Measurements from ENCODE around the gene IMMP2L.
A peak's percentile ranks its signal among the peaks of the same experiment; 100 is the strongest.

IMMP2L gene

GRCh38 chr7:111093496-111093895 is 468.8 kb downstream of the IMMP2L start:
- DNase-seq (ENCODE audit: low read depth), result no peak
- no peak for TF ChIP-seq CTCF (conservative IDR thresholded peaks at IDR 0.05; ENCODE audit: low read depth, low read length)
- H3K4me3 ChIP-seq (ENCODE audit: low read length), result no peak overlapping the region

DNA sequence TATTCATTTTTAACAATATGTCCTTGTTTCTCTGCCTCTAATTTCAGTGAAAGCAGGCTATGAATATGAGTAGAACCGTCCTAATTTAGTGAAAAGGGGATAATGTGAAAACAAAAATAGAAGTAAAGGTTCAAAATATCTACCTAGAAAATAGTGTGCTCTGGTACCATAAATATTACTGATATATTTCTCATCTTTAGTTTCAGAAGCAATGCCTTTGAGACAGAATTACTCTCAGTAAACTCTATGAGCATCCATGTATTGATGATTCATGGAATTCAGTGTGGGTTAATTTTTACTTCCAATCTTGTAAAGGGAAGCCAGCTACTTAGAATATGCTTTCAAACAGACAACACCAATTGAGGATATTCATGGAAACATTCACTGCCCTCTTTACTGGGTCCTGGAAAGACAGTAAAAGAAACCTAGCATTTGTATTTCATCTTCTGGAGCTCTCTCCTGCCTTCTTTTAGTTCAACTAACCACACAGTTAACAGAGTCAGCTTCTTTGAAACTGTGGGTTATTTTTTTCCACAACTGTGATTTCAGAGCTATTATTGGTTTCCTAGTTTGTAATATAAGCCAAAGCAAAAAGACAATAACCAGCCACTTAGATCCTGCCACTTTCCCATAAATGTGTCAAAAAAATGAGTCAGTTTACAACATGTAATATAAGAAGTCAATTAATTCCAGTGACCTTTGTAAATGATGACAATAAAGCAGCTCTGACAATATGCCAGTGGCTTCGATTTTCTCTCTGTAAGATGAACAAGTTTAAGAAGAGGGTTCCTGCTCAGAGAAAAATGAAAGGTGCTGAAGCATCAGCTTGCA is 469.7 kb downstream of the IMMP2L start:
- DNase-seq (ENCODE audit: low read depth), result no peak
- no peak overlapping the region for H3K4me3 ChIP-seq (ENCODE audit: low read length)
- TF ChIP-seq CTCF (conservative IDR thresholded peaks at IDR 0.05; ENCODE audit: low read depth, low read length), result no peak

- TF ChIP-seq CTCF (conservative IDR thresholded peaks at IDR 0.05; ENCODE audit: low read depth, low read length), result no peak
- no peak for DNase-seq (ENCODE audit: low read depth)
- peak overlapping the region; percentile 35 for H3K4me3 ChIP-seq (ENCODE audit: low read length)
Observed at GRCh38 chr7:111091593-111092358, 470.5 kb downstream of the IMMP2L start.

DNA sequence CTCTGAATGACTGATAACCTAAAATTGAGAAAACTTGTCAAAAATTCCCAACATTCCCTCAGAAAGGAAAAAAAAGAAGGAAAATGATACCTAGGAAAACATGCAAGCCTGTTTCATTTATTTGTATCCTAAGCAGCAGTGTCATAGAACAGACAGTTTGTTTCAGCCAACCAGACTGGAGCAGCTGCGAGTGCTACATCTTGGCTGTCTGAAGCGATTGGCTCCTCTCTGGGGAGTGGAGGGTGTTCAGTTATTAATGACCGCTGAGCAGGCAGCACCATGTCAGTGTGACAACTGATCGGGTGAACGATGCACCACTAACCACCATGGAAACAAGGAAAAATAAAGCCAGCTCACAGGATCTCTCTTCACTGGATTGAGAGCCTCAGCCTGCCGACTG is 471.4 kb downstream of the IMMP2L start, which contains the start of gene LRRN3:
LRRN3 (plus strand) TSS at position 282 of the 400 bp plus-strand sequence. CDS start 31,646 bp downstream, outside the sequence.
- no peak for TF ChIP-seq CTCF (conservative IDR thresholded peaks at IDR 0.05; ENCODE audit: low read depth, low read length)
- DNase-seq (ENCODE audit: low read depth), result no peak
- H3K4me3 ChIP-seq (ENCODE audit: low read length), result peak within 1 kb of the TSS; percentile 35

GRCh38 chr7:111089822-111090426 is 472.4 kb downstream of the IMMP2L start:
- TF ChIP-seq CTCF (conservative IDR thresholded peaks at IDR 0.05; ENCODE audit: low read depth, low read length), result peak; percentile 74
- DNase-seq (ENCODE audit: low read depth), result no peak
- H3K4me3 ChIP-seq (ENCODE audit: low read length), result no peak overlapping the region

GRCh38 chr7:111088328-111088727 is 474.0 kb downstream of the IMMP2L start:
- no peak for DNase-seq (ENCODE audit: low read depth)
- TF ChIP-seq CTCF (conservative IDR thresholded peaks at IDR 0.05; ENCODE audit: low read depth, low read length), result no peak
- H3K4me3 ChIP-seq (ENCODE audit: low read length), result no peak overlapping the region

Data from retinal pigment epithelial cell (primary cell).